Heart left ventricle (tissue), 16 donors: ENCODE results near the gene ROM1. TPM values are rescaled to one million over a fixed set of nuclear protein-coding genes. Genes with fewer than 3 reads are reported as not detected.

ENCODE experiments used
- ATAC-seq, 4 donors: fragments of 200-7000 bp; cut with Tn5 transposase; one replicate each; pipeline ENCODE4 v1.9.1; 2020 to 2022; ENCODE audit warnings: moderate library complexity in 4 of 4, mild to moderate bottlenecking in 3 of 4, moderate number of reproducible peaks in 1 of 4
- DNase-seq, 5 donors: peaks; one replicate each; pipeline ENCODE4 v3.0.0-alpha.2; 2020
- H3K27ac ChIP-seq, 12 donors: fragments of 200-600 bp; sonication (generic) in 4 of 12; one replicate each; pipeline versions ENCODE4 v1.5.0 to v1.8.0; 2016 to 2022; ENCODE audit warnings: mild to moderate bottlenecking in 2 of 12
- H3K27me3 ChIP-seq, 9 donors: fragments of 200-600 bp; sonication (generic) in 2 of 9; one replicate each; pipeline versions ENCODE4 v1.5.1 to v1.8.0; 2016 to 2022; ENCODE audit warnings: mild to moderate bottlenecking in 3 of 9
- H3K36me3 ChIP-seq, 9 donors: fragments of 200-600 bp; sonication (generic) in 2 of 9; one replicate each; pipeline versions ENCODE4 v1.5.0 to v1.8.0; 2018 to 2022; ENCODE audit warnings: mild to moderate bottlenecking in 2 of 9
- H3K4me1 ChIP-seq, 12 donors: fragments of 200-600 bp; sonication (generic) in 4 of 12; one replicate each; pipeline versions ENCODE4 v1.5.0 to v1.8.0; 2016 to 2022; ENCODE audit warnings: mild to moderate bottlenecking in 3 of 12
- H3K4me3 ChIP-seq, 12 donors: fragments of 200-600 bp; sonication (generic) in 4 of 12; one replicate each; pipeline versions ENCODE4 v1.5.0 to v1.8.0; 2017 to 2022; ENCODE audit warnings: mild to moderate bottlenecking in 9 of 12, moderate library complexity in 4 of 12
- H3K9me3 ChIP-seq, 12 donors: fragments of 200-600 bp; sonication (generic) in 4 of 12; one replicate each; pipeline versions ENCODE4 v1.5.0 to v1.8.0; 2016 to 2022; ENCODE audit warnings: mild to moderate bottlenecking in 1 of 12
- POLR2A ChIP-seq, 2 donors: fragments of 450-650 bp; IDR thresholded peaks; one replicate each; pipeline ENCODE4 v1.6.1; 2017; ENCODE audit warnings: antibody characterized with exemption in 2 of 2, mild to moderate bottlenecking in 2 of 2, moderate library complexity in 2 of 2
- WGBS, 4 donors: extraction: QIAGEN DNeasy Blood & Tissue Kit in 2 of 4; methylation state at CpG; one replicate each; pipeline versions ENCODE4 v1.1.5 to v1.1.7; 2013 to 2018; 5-methylcytosine and 5-hydroxymethylcytosine counted together
- intact Hi-C, 10 donors: fragments of 100-400 bp; cut with DNase I; formaldehyde crosslinking; loops; one replicate each; pipeline versions ENCODE4 v1.11.1 to v1.14.2; 2022
- polyA plus RNA-seq, 2 donors: library from polyadenylated mRNA; stranded (reverse); fragments of 200-250 nt; gene quantifications; one replicate each; pipeline ENCODE4 v1.2.3, GENCODE V29; 2013
- total RNA-seq, 9 donors: library from RNA; depleted of rRNA in 2 of 9; stranded (reverse); fragments of >200 nt in 2 of 9; fragmentation: NEBNext Ultra II Directional in 3 of 9; extraction: Animal tissue kit (Norgen Biotek cat#: 25700) in 3 of 9; gene quantifications; one replicate each; pipeline versions ENCODE4 v1.1.0 to v1.2.4, GENCODE V29; 2016 to 2023
- TF ChIP-seq, protein P1 (sequence below), 12 donors: fragments of 200-600 bp; sonication (generic) in 4 of 12; IDR thresholded peaks; one replicate each; pipeline versions ENCODE4 v1.5.0 to v1.8.0; 2018 to 2022; ENCODE audit warnings: antibody characterized with exemption in 12 of 12, mild to moderate bottlenecking in 5 of 12
- donor health status: ischemic (EF 13 %, LVEDD 7.1; RV severe dilation, severe dysfunction).
- donor health status: healthy with polysubstance abuse.
- donor health status: DM: no; HTN: yes; CAD: no.
- donor health status: DM: no; HTN: no; CAD: no.
- donor health status: ischemic (EF 25% LVEDD 6.9; RV normal size, moderate dysfunction).
- donor health status: ischemic (EF 25% LVEDD 5.7; RV mildly dilated, moderate dysfunction).
- donor health status: healthy.
- donor health status: DM: yes; HTN: yes; CAD: no.
- donor health status: ischemic (EF 35%, LVEDD 5.7; RV mildly dilated, moderate dysfunction).
- donor health status: nonischemic (EF 11% LVEDD 7.7; RV severe dilation, severe dysfunction).
- donor health status: DM: yes; HTN: yes; CAD: no.
- donor health status: PGD.
- donor health status: ischemic (EF 29% LVEDD 5.4; RV normal size, mild dysfunction).
- donor health status: nonischemic (EF 23%, LVEDD 6.1; RV moderate dilation, normal function).

The ROM1 gene
- total and polyA plus RNA-seq, 11 donors, result 1.5 to 5.8 (median 2.4) TPM

DNA sequence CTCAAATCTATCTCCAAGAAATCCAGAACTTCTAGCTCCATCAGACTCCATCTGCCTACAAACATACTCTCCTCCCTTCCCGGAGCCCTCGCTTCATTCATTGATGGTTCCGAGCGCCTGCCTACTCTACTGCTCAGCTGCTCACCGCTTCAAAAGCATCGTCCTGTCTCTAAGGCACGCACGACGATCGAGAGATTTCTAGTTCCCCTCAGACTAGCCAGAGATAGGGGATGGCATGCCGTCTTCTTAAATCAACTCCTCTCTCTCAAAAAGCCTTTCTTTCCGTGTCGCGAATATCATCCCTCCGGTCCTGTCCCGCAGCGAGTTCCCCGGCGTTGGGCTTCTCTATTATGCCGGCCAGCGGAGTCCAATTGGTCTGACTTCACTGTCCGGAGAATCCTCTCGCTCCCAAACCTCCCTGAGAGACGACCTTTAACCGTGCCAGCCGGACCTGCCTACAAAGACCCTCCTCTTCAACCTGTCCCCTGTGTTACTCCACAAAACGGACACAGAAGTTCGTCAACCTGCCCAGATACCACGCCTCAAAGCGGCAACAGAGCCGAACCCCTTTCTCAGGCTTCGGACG lies 40.0 kb upstream of the ROM1 start:
- intact Hi-C loops, result loop anchor here in 1 of 10 donors (1.0 kb wide), 1 partner anchor 13 kb away; no protein-coding TSS in a partner anchor
- 0 to 1% (median 1%) methylated on average over 33 of the region's 33 CpGs for WGBS, 4 donors
- peak in 1 of 4 donors; percentile 4 for ATAC-seq

DNA sequence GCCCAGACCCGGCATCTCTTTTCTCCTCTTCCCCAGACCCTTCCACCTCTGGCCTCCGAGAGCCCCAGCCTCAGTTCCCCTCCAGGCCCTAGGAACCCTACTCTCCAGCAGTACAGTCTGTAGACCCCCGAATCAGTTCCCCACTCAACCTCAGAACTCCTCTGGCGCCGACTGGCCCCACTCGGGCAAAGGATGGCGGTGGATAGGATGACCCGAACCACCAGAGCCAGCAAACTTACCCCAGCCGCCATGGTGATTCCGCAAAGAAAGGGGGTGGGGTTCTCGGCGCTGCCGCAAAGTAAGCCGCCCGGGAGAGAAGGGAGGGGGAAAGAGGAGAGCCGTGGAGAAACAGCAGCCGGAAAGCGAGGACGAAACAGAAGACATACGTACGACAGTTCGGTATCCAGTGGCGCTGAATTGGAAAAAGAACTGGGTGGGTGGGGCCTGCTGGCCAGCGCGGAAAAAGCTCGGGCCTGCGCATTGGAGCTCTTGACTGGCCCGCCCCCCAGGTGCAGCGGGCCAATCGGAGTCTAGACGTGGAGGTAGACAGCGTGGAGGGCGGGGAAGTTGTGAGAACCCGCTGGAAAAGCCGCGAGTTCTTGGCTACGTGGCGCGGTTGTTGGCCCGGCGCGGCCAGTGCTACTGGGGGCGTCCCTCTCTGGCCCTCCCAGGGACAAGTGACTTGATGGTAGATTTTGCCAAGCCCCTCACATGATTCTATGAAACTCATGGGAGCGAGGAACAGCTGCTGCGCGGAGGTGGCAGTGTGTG lies 39.3 kb upstream of the ROM1 start, which contains the start of gene EEF1G:
Gene EEF1G (minus strand): TSS at position 300 of the 771 bp plus-strand sequence. CDS start 49 bp downstream, at position 251.
- 0 to 1% (median 0%) methylated on average over 42 to 46 of the region's 46 CpGs for WGBS, 4 donors
- TF ChIP-seq, protein P1, sequence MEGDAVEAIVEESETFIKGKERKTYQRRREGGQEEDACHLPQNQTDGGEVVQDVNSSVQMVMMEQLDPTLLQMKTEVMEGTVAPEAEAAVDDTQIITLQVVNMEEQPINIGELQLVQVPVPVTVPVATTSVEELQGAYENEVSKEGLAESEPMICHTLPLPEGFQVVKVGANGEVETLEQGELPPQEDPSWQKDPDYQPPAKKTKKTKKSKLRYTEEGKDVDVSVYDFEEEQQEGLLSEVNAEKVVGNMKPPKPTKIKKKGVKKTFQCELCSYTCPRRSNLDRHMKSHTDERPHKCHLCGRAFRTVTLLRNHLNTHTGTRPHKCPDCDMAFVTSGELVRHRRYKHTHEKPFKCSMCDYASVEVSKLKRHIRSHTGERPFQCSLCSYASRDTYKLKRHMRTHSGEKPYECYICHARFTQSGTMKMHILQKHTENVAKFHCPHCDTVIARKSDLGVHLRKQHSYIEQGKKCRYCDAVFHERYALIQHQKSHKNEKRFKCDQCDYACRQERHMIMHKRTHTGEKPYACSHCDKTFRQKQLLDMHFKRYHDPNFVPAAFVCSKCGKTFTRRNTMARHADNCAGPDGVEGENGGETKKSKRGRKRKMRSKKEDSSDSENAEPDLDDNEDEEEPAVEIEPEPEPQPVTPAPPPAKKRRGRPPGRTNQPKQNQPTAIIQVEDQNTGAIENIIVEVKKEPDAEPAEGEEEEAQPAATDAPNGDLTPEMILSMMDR (IDR thresholded peaks at IDR 0.05), result no peak
- TF ChIP-seq POLR2A (IDR thresholded peaks at IDR 0.05), result peak; percentile 33 to 95
- DNase-seq, result peak; percentile 98 to 99 (median 99)
- intact Hi-C loops, result loop anchor here in 3 of 10 donors (1.0 to 2.0 kb wide), 4 partner anchors 13 to 27 kb away; partner anchors contain the start of genes TUT1 (in 2 of the 3) and AHNAK (in 1 of the 3)
- Histone ChIP-seq H3K36me3 (peaks cover 0 to 72% (median 60%) of the 10 kb centered on the region in 9 donors), H3K4me1 (peaks cover 7 to 72% (median 44%) of the 10 kb centered on the region in 12 donors), H3K27me3 (no peaks in the 10 kb centered on the region), H3K4me3 (peak within 1 kb of the TSS; percentile 58 to 95 (median 76)), H3K9me3 (no peaks in the 10 kb centered on the region), H3K27ac (peak within 1 kb of the TSS; percentile 61 to 98 (median 94))
- peak; percentile 95 to 97 (median 96) for ATAC-seq

More for the DNA sequence above, 40.0 kb upstream of the ROM1 start:
- H3K4me1 ChIP-seq, result peaks cover 7 to 67% (median 44%) of the 10 kb centered on the region in 12 donors
- H3K27ac ChIP-seq, result peak overlapping the region; percentile 19 to 97 (median 80)
- DNase-seq, result no peak
- peak overlapping the region; percentile 58 to 95 (median 76) for H3K4me3 ChIP-seq
- H3K36me3 ChIP-seq, result peaks cover 0 to 72% (median 60%) of the 10 kb centered on the region in 9 donors
- H3K9me3 ChIP-seq, result no peaks in the 10 kb centered on the region
- TF ChIP-seq POLR2A (IDR thresholded peaks at IDR 0.05), result no peak
- TF ChIP-seq, protein P1 (IDR thresholded peaks at IDR 0.05), result no peak
- H3K27me3 ChIP-seq, result no peaks in the 10 kb centered on the region

DNA sequence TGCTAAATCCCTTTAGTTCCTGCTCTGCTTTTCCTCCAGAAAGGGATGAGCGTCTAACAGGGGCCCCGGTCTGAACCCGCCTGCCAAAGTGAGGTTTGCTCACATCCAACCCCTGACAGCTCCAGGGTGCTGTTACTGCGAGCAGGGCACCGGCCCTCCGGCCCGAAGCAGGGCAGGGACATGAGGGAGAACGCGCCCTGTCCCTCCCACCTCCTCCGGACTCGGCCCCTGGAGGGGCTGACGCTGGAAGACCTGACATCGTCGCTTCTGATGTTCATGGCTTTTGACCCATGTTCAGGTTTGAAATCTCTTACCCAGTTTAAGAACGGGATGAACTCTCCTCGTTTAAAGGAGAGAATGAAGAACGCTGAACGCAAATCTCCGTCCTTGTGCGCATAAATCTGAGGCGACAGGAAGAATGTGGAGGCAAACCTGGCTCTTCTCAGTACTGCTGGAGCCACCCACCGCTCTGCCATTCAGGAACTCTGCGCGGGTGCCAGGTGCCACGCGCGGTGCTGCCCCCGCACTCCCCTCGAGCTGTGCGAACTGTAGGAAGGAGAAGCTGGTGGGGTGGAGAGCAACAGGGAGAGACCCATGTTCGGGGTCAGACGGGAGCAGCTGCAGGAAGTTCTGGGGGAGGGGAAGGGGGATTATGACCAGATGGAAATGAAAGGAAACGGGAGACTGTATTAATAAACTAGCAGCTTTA lies 38.5 kb upstream of the ROM1 start:
- peak overlapping the region; percentile 38 to 95 (median 74) for H3K4me3 ChIP-seq
- TF ChIP-seq, protein P1 (IDR thresholded peaks at IDR 0.05), result no peak
- no peak for TF ChIP-seq POLR2A (IDR thresholded peaks at IDR 0.05)
- DNase-seq, result peak in 4 of 5 donors; percentile 48 to 67 (median 59)
- WGBS, 4 donors, result 2 to 6% (median 3%) methylated on average over 24 to 33 of the region's 33 CpGs
- no peaks in the 10 kb centered on the region for H3K27me3 ChIP-seq
- H3K36me3 ChIP-seq, result peaks cover 0 to 72% (median 60%) of the 10 kb centered on the region in 9 donors
- peak; percentile 2 to 31 (median 18) for ATAC-seq
- H3K27ac ChIP-seq, result peak overlapping the region; percentile 61 to 98 (median 94)
- H3K4me1 ChIP-seq, result peaks cover 7 to 68% (median 42%) of the 10 kb centered on the region in 12 donors
- intact Hi-C loops, result loop anchor here in 3 of 10 donors (1.0 to 2.0 kb wide), 3 partner anchors 16 to 28 kb away; partner anchors contain the start of genes TUT1 (in 2 of the 3) and AHNAK (in 1 of the 3)
- no peaks in the 10 kb centered on the region for H3K9me3 ChIP-seq
